Astrocyte of the spinal cord (primary cell): ENCODE data around the gene EIF1AD.
"Not testable (repeated sequence)": the region's sequence is repeated elsewhere in the genome, so short reads cannot be mapped to it uniquely, and the experiment has no call there.

Experiments
- DNase-seq: peaks from one replicate; pipeline ENCODE4 v3.0.0; 2011; ENCODE audit warnings: low read depth, low spot score
- H3K4me3 ChIP-seq: 2 replicates; pipeline ENCODE4 v1.5.1; 2011; ENCODE audit warnings: low read depth, mild to moderate bottlenecking, low read length, moderate library complexity
- CTCF ChIP-seq: IDR thresholded peaks from 2 replicates; pipeline ENCODE4 v1.5.1; 2012; ENCODE audit warnings: low read depth, mild to moderate bottlenecking, low read length, inconsistent platforms
- in situ Hi-C: cut with HindIII; loops from 2 replicates; pipeline ENCODE4 v1.10.0; 2017; ENCODE audit warnings: low sequenced_read_pairs

The EIF1AD gene

GRCh38 chr11:66014804-66015453, 13.0 kb upstream of the EIF1AD start:
- DNase-seq = no peak
- no peak overlapping the region for H3K4me3 ChIP-seq
- no peak for TF ChIP-seq CTCF
- in situ Hi-C loops = no loop called here

GRCh38 chr11:66013762-66014100, 11.8 kb upstream of the EIF1AD start:
- in situ Hi-C loops = no loop called here
- no peak for TF ChIP-seq CTCF
- no peak for DNase-seq
- no peak overlapping the region for H3K4me3 ChIP-seq

GRCh38 chr11:66012946-66013761, 11.2 kb upstream of the EIF1AD start:
- no peak for TF ChIP-seq CTCF
- no peak overlapping the region for H3K4me3 ChIP-seq
- in situ Hi-C loops = no loop called here
- DNase-seq = no peak

- no peak for TF ChIP-seq CTCF
- H3K4me3 ChIP-seq = no peak overlapping the region
- in situ Hi-C loops = no loop called here
- DNase-seq = no peak
Observed at GRCh38 chr11:66012371-66012945, 10.5 kb upstream of the EIF1AD start.

- in situ Hi-C loops = no loop called here
- H3K4me3 ChIP-seq = no peak within 1 kb of the TSS
- DNase-seq = no peak
- no peak for TF ChIP-seq CTCF
Observed at GRCh38 chr11:66011785-66012303, 9.9 kb upstream of the EIF1AD start, which contains the start of gene CST6. Gene CST6, plus strand, starts transcription at chr11:66012008. Its CDS starts 37 bp downstream, at chr11:66012045.

- no peak overlapping the region for H3K4me3 ChIP-seq
- in situ Hi-C loops = no loop called here
- peak; percentile 40 for DNase-seq
- TF ChIP-seq CTCF = no peak
Observed at GRCh38 chr11:66011239-66011784, 9.4 kb upstream of the EIF1AD start.

GRCh38 chr11:66010036-66010435, 8.1 kb upstream of the EIF1AD start:
- DNase-seq, in situ Hi-C loops, H3K4me3 ChIP-seq: not testable (repeated sequence)
